K562 (cell line): ENCODE data around the gene SMARCC1. TPM values are rescaled to one million over a fixed set of nuclear protein-coding genes. Genes with fewer than 3 reads are reported as not detected.
A peak's percentile ranks its signal among the peaks of the same experiment; 100 is the strongest.

Experiments used
- CREM ChIP-seq: IDR thresholded peaks from 2 replicates; pipeline ENCODE4 v1.6.1; 2014; ENCODE audit warnings: antibody characterized with exemption, low read depth
- CTBP1 ChIP-seq: fragments of 450-650 bp; IDR thresholded peaks from 2 replicates; pipeline ENCODE4 v1.6.1; 2016; ENCODE audit warnings: borderline replicate concordance
- CXXC5 ChIP-seq: fragments of 250-450 bp; sonication (Bioruptor Pico); IDR thresholded peaks from 2 replicates; pipeline ENCODE4 v1.8.0; 2022; ENCODE audit warnings: inconsistent platforms, mild to moderate bottlenecking, moderate library complexity
- FOXJ2 ChIP-seq: fragments of 200-800 bp; sonication (Bioruptor generic); IDR thresholded peaks from 2 replicates; pipeline ENCODE4 v1.6.1; 2016; ENCODE audit warnings: missing genetic modification characterization, missing compliant biosample characterization
- GATAD2B ChIP-seq: fragments of 450-650 bp; IDR thresholded peaks from 2 replicates; pipeline ENCODE4 v1.6.1; 2017; ENCODE audit warnings: mild to moderate bottlenecking, borderline replicate concordance
- HNRNPLL ChIP-seq: fragments of 200-400 bp; formaldehyde crosslinking; IDR thresholded peaks from 2 replicates; pipeline ENCODE4 v1.6.1; 2017; ENCODE audit warnings: low read length, low read depth, mild to moderate bottlenecking; ENCODE audit not compliant: poor library complexity, severe bottlenecking
- NFATC3 ChIP-seq: fragments of 450-650 bp; IDR thresholded peaks from 2 replicates; pipeline ENCODE4 v1.6.1; 2017; ENCODE audit warnings: mild to moderate bottlenecking
- NR2C2 ChIP-seq, 2 experiments: fragments of 200-800 bp in 1 of 2; sonication (Bioruptor generic) in 1 of 2; sonication (generic) in 1 of 2; formaldehyde crosslinking in 1 of 2; IDR thresholded peaks; 2 replicates each; pipeline versions ENCODE4 v1.6.1 to v1.8.0; 2016 to 2022; ENCODE audit warnings: mild to moderate bottlenecking in 1 of 2, missing compliant biosample characterization in 1 of 2, missing genetic modification characterization in 1 of 2, missing genetic modification reagents in 1 of 2
- RUNX1 ChIP-seq: sonication (generic); IDR thresholded peaks from 2 replicates; pipeline ENCODE4 v1.6.1; 2016; ENCODE audit warnings: antibody characterized with exemption, low read depth
- SAFB ChIP-seq: fragments of 200-400 bp; formaldehyde crosslinking; IDR thresholded peaks from 2 replicates; pipeline ENCODE4 v1.6.1; 2017; ENCODE audit warnings: low read depth, low read length, borderline replicate concordance
- TRIM25 ChIP-seq: fragments of 450-650 bp; IDR thresholded peaks from 2 replicates; pipeline ENCODE4 v1.7.0; 2016; ENCODE audit warnings: borderline replicate concordance
- UBTF ChIP-seq, 2 experiments: IDR thresholded peaks; 2 replicates each; pipeline ENCODE4 v1.6.1; 2012; ENCODE audit warnings: improper control_type of control experiment in 2 of 2, low read depth in 2 of 2, low read length in 2 of 2, borderline replicate concordance in 1 of 2
- XRCC5 ChIP-seq: fragments of 200-400 bp; formaldehyde crosslinking; IDR thresholded peaks from 2 replicates; pipeline ENCODE4 v1.6.1; 2017; ENCODE audit warnings: low read depth, mild to moderate bottlenecking, low read length
- YY1 ChIP-seq, 3 experiments: IDR thresholded peaks; 2 replicates each; pipeline ENCODE4 v1.6.1; 2011; ENCODE audit warnings: low read length in 2 of 3, mild to moderate bottlenecking in 2 of 3, moderate library complexity in 2 of 3, borderline replicate concordance in 1 of 3, control low read depth in 1 of 3, low read depth in 1 of 3; ENCODE audit not compliant: insufficient read depth in 3 of 3, insufficient replicate concordance in 2 of 3, control insufficient read depth in 1 of 3, insufficient read length in 1 of 3; ENCODE audit errors: extremely low read depth in 1 of 3
- ZHX1 ChIP-seq: fragments of 150-350 bp; conservative IDR thresholded peaks from 2 replicates; pipeline ENCODE4 v1.6.1; 2014; ENCODE audit warnings: low read length
- ZNF23 ChIP-seq: fragments of 250-450 bp; sonication (Bioruptor Pico); IDR thresholded peaks from 2 replicates; pipeline ENCODE4 v1.4.0; 2020; ENCODE audit warnings: mild to moderate bottlenecking
- polyA plus RNA-seq, 8 experiments: library from polyadenylated mRNA; depleted of rRNA in 4 of 8; stranded (reverse) in 5 of 8; unstranded in 3 of 8; fragments of >200 nt; fragmentation: Nextera tagmentation in 2 of 8; fragmentation: Illumina TruSeq in 1 of 8; extraction: Ambion mirVana in 2 of 8; extraction: Trizol in 1 of 8; gene quantifications; 2 replicates each; pipeline versions ENCODE4 v1.2.1 to v1.2.3, GENCODE V29; 2011 to 2014; ENCODE audit warnings: inconsistent platforms in 1 of 8, missing spikeins in 1 of 8
- total RNA-seq, 7 experiments: library from RNA; depleted of rRNA in 6 of 7; stranded (reverse); fragments of >200 nt in 6 of 7; fragmentation: Illumina TruSeq in 2 of 7; extraction: Trizol in 2 of 7; gene quantifications; 2 replicates each; pipeline versions ENCODE4 v1.2.1 to v1.2.3, GENCODE V29; 2011 to 2021; ENCODE audit warnings: low replicate concordance in 1 of 7

Gene SMARCC1
- total and polyA plus RNA-seq, 9 of the 15 experiments (the other 6 are each of a cell fraction or from before 2014, with no cell fraction given), result 20.7 to 199 (median 66.0) TPM

- no peak for TF ChIP-seq RUNX1
- no peak for TF ChIP-seq ZHX1
- 0 out of 2 replicates have a peak, but pooled peaks have one; percentile 27 for TF ChIP-seq FOXJ2 (tag)
- TF ChIP-seq NR2C2 (CRISPR knock-in tag; IDR thresholded peaks at IDR 0.05), result 0 out of 2 replicates have a peak, but pooled peaks have one; percentile 20
- TF ChIP-seq NR2C2 (tag; IDR thresholded peaks at IDR 0.05), result no peak
- peak in 1 of 3 experiments; percentile 42 for TF ChIP-seq YY1 (IDR thresholded peaks at IDR 0.05; ENCODE audit: borderline replicate concordance in 1 of 3, control insufficient read depth in 1 of 3, extremely low read depth in 1 of 3, insufficient read depth in 3 of 3, insufficient read length in 1 of 3, insufficient replicate concordance in 2 of 3, low read depth in 1 of 3, low read length in 2 of 3)
- peak; percentile 47 for TF ChIP-seq CTBP1
- TF ChIP-seq ZNF23, result no peak
- TF ChIP-seq CXXC5 (CRISPR knock-in tag), result 0 out of 2 replicates have a peak, but pooled peaks have one; percentile 1
- TF ChIP-seq CREM, result no peak
- TF ChIP-seq HNRNPLL, result peak; percentile 60
- TF ChIP-seq XRCC5, result 0 out of 2 replicates have a peak, but pooled peaks have one; percentile 35
- TF ChIP-seq GATAD2B, result peak; percentile 11; the same call in 1 of the 2 replicates
- no peak for TF ChIP-seq TRIM25
- TF ChIP-seq SAFB, result no peak
- TF ChIP-seq UBTF (IDR thresholded peaks at IDR 0.05; ENCODE audit: borderline replicate concordance in 1 of 2, low read depth in 2 of 2, low read length in 2 of 2), result no peak; a peak in 1 of 4 replicates
- no peak for TF ChIP-seq NFATC3
Measured at GRCh38 chr3:47803480-47804025, 21.9 kb upstream of the SMARCC1 start (continued).
